Measurements from ENCODE around the gene SPART. TPM values are rescaled to one million over a fixed set of nuclear protein-coding genes. Genes with fewer than 3 reads are reported as not detected.

SPART gene
- total and polyA plus RNA-seq, 2 of the 8 experiments (the other 6 are each of a cell fraction or from before 2014, with no cell fraction given) = 27.2 to 74.1 TPM

- H3K23me2 ChIP-seq (ENCODE audit: low read depth, low read length) = peaks cover 4% of the 10 kb centered on the region; the same call in 1 of the 2 replicates
- H3K14ac ChIP-seq (ENCODE audit: insufficient read length) = no peak overlapping the region
- 88% methylated on average over 3 of the region's 3 CpGs; no CpG with 5 or more reads in 1 of the 2 experiments for WGBS, 2 experiments (ENCODE audit: extremely low coverage in 1 of 2, insufficient coverage in 1 of 2, insufficient read length in 1 of 2, insufficient replicate concordance in 2 of 2, low coverage in 1 of 2, low lambda C conversion rate in 2 of 2, missing lambda C conversion rate in 1 of 2)
- no peak overlapping the region for H3K4ac ChIP-seq (replicated peaks; ENCODE audit: insufficient read length, low read depth, low read length)
- no peak for DNase-seq (ENCODE audit: low read depth in 1 of 2, low spot score in 2 of 2)
- no peak overlapping the region for H4K8ac ChIP-seq (ENCODE audit: extremely low read depth, insufficient read depth, low read length)
- H3K4me3 ChIP-seq (ENCODE audit: extremely low read depth in 1 of 4, insufficient read depth in 2 of 4, low read depth in 3 of 4, low read length in 4 of 4) = no peak overlapping the region
- H3K79me1 ChIP-seq (ENCODE audit: low read depth, low read length) = 0 out of 2 replicates have a peak, but pooled peaks cover 2% of the 10 kb centered on the region
- no peak overlapping the region for H3K4me2 ChIP-seq (ENCODE audit: insufficient read depth in 1 of 2, low read depth in 2 of 2, low read length in 2 of 2)
- no peak for TF ChIP-seq GABPA (IDR thresholded peaks at IDR 0.05; ENCODE audit: borderline replicate concordance, insufficient read depth, low read length)
- H3K23ac ChIP-seq (ENCODE audit: insufficient read length) = no peak overlapping the region
- no peak overlapping the region for H3K9ac ChIP-seq (replicated peaks in 1 of 4; ENCODE audit: extremely low read depth in 1 of 4, low read depth in 3 of 4, low read length in 3 of 4)
- peaks cover 20 to 21% of the 10 kb centered on the region in 2 experiments; a peak in 3 of 4 replicates for H3K9me3 ChIP-seq (ENCODE audit: insufficient read depth in 2 of 2, low read depth in 1 of 2, low read length in 1 of 2)
- H2AK5ac ChIP-seq (ENCODE audit: low read depth, low read length) = no peak overlapping the region
- no peak overlapping the region for H2BK15ac ChIP-seq (ENCODE audit: low read length)
- H3K36me3 ChIP-seq (ENCODE audit: control insufficient read depth in 2 of 4, insufficient read depth in 4 of 4, low read length in 3 of 4) = peaks cover 0 to 59% (median 26%) of the 10 kb centered on the region in 4 experiments; a peak in 6 of 8 replicates
- H4K5ac ChIP-seq (ENCODE audit: insufficient read length, low read depth, low read length) = no peak overlapping the region
- FAIRE-seq = no peak
- H3K79me2 ChIP-seq (ENCODE audit: control insufficient read depth in 1 of 2, insufficient read depth in 2 of 2, low read length in 2 of 2) = peaks cover 0 to 52% of the 10 kb centered on the region in 2 experiments
- no peak overlapping the region for H2BK120ac ChIP-seq (replicated peaks; ENCODE audit: low read depth, low read length)
- peaks cover 0 to 4% (median 3%) of the 10 kb centered on the region in 4 experiments; a peak in 3 of 7 replicates for H3K4me1 ChIP-seq (replicated peaks in 1 of 4; ENCODE audit: control insufficient read depth in 3 of 4, insufficient read depth in 4 of 4, low read length in 3 of 4)
- ChIA-PET POLR2A (ENCODE audit: partially characterized antibody) (interaction anchor here (1.6 kb wide), 1 partner anchor 11 kb away, joined by 3 read pairs; no protein-coding TSS in a partner anchor), CTCF (ENCODE audit: partially characterized antibody) (interaction anchor here (0.7 to 1.2 kb wide), 4 partner anchors 10 to 216 kb away, joined by 3 to 7 read pairs (median 4); no protein-coding TSS in a partner anchor)
- H4K20me1 ChIP-seq (replicated peaks in 1 of 2; ENCODE audit: control insufficient read depth in 1 of 2, insufficient read depth in 2 of 2, low read length in 2 of 2) = peaks cover 0 to 2% of the 10 kb centered on the region in 2 experiments
- H2BK5ac ChIP-seq (ENCODE audit: low read depth, low read length) = no peak overlapping the region
- no peak overlapping the region for H2AFZ ChIP-seq (ENCODE audit: low read length)
- no peak overlapping the region for H3K18ac ChIP-seq (ENCODE audit: extremely low read depth, low read length)
- H4K91ac ChIP-seq (replicated peaks; ENCODE audit: insufficient read length, low read length) = no peak overlapping the region
- H3K56ac ChIP-seq (replicated peaks; ENCODE audit: insufficient read length, low read depth, low read length) = no peak overlapping the region
- no peak overlapping the region for H2BK12ac ChIP-seq (ENCODE audit: low read depth, low read length)
- no peak overlapping the region for H3K27ac ChIP-seq (ENCODE audit: low read depth, low read length)
- H3K27me3 ChIP-seq (replicated peaks in 1 of 4; ENCODE audit: control insufficient read depth in 3 of 4, extremely low read depth in 1 of 4, insufficient read depth in 3 of 4, low read length in 3 of 4) = no peaks in the 10 kb centered on the region
- H2BK20ac ChIP-seq (ENCODE audit: low read length) = no peak overlapping the region
Observed at GRCh38 chr13:36294096-36294495, 52.1 kb downstream of the SPART start.

Measured in H1 (cell line).